Measurements from ENCODE around the gene AK1. TPM values are rescaled to one million over a fixed set of nuclear protein-coding genes. Genes with fewer than 3 reads are reported as not detected.

AK1 gene
- total and polyA plus RNA-seq, 2 of the 13 experiments (the other 11 are each of a cell fraction or from before 2014, with no cell fraction given), result 19.1 to 32.8 TPM

- TF ChIP-seq SALL1 (CRISPR knock-in tag; IDR thresholded peaks at IDR 0.05), result peak; percentile 23; the same call in 1 of the 2 replicates
- TF ChIP-seq ZNF574 (CRISPR knock-in tag; IDR thresholded peaks at IDR 0.05), result peak; percentile 48; the same call in 1 of the 2 replicates
- TF ChIP-seq MAFG (CRISPR knock-in tag; IDR thresholded peaks at IDR 0.05), result peak; percentile 85
- TF ChIP-seq FOXA1 (IDR thresholded peaks at IDR 0.05), result no peak
- 0 out of 2 replicates have a peak, but pooled peaks have one; percentile 30 for TF ChIP-seq FOXA1 (CRISPR knock-in tag; IDR thresholded peaks at IDR 0.05)
- no peak for TF ChIP-seq NAIF1 (CRISPR knock-in tag; IDR thresholded peaks at IDR 0.05; ENCODE audit: borderline replicate concordance)
- peak; percentile 93 for TF ChIP-seq ZNF768 (CRISPR knock-in tag; IDR thresholded peaks at IDR 0.05)
- no peak for TF ChIP-seq ZNF317 (CRISPR knock-in tag; IDR thresholded peaks at IDR 0.05)
- peak; percentile 49; the same call in 1 of the 2 replicates for TF ChIP-seq ELF3 (CRISPR knock-in tag; IDR thresholded peaks at IDR 0.05)
- TF ChIP-seq MZF1 (CRISPR knock-in tag; IDR thresholded peaks at IDR 0.05; ENCODE audit: borderline replicate concordance), result 0 out of 2 replicates have a peak, but pooled peaks have one; percentile 35
- TF ChIP-seq MAX (IDR thresholded peaks at IDR 0.05), result peak; percentile 44; the same call in 1 of the 2 replicates
- TF ChIP-seq TBX2 (CRISPR knock-in tag; IDR thresholded peaks at IDR 0.05; ENCODE audit: borderline replicate concordance), result 0 out of 2 replicates have a peak, but pooled peaks have one; percentile 32
- peak; percentile 75; the same call in 1 of the 2 replicates for TF ChIP-seq RCOR2 (CRISPR knock-in tag; IDR thresholded peaks at IDR 0.05)
- 0 out of 2 replicates have a peak, but pooled peaks have one; percentile 39 for TF ChIP-seq ZBTB26 (CRISPR knock-in tag; IDR thresholded peaks at IDR 0.05; ENCODE audit: borderline replicate concordance)
- no peak for TF ChIP-seq FOXP1 (IDR thresholded peaks at IDR 0.05)
- TF ChIP-seq FOXP1 (CRISPR knock-in tag; IDR thresholded peaks at IDR 0.05), result 0 out of 2 replicates have a peak, but pooled peaks have one; percentile 9
- TF ChIP-seq ETV5 (CRISPR knock-in tag; IDR thresholded peaks at IDR 0.05; ENCODE audit: borderline replicate concordance), result peak; percentile 57; the same call in 1 of the 2 replicates
- peak; percentile 41; the same call in 1 of the 2 replicates for TF ChIP-seq ISL2 (CRISPR knock-in tag; IDR thresholded peaks at IDR 0.05)
- peak; percentile 31; the same call in 1 of the 2 replicates for TF ChIP-seq DRAP1 (CRISPR knock-in tag; IDR thresholded peaks at IDR 0.05)
- peak; percentile 48; the same call in 1 of the 2 replicates for TF ChIP-seq TBX3 (IDR thresholded peaks at IDR 0.05; ENCODE audit: borderline replicate concordance)
- peak; percentile 67; the same call in 1 of the 2 replicates for TF ChIP-seq HMG20A (CRISPR knock-in tag; IDR thresholded peaks at IDR 0.05; ENCODE audit: borderline replicate concordance)
- TF ChIP-seq KLF16 (CRISPR knock-in tag; IDR thresholded peaks at IDR 0.05), result peak in 1 of 2 experiments; percentile 48; a peak in 1 of 4 replicates
- TF ChIP-seq THAP11 (CRISPR knock-in tag; IDR thresholded peaks at IDR 0.05), result peak; percentile 55; the same call in 1 of the 2 replicates
- 0 out of 2 replicates have a peak, but pooled peaks have one; percentile 49 for TF ChIP-seq TGIF2 (CRISPR knock-in tag; IDR thresholded peaks at IDR 0.05)
- 0 out of 2 replicates have a peak, but pooled peaks have one; percentile 14 for TF ChIP-seq NCOA2 (CRISPR knock-in tag; IDR thresholded peaks at IDR 0.05)
- peak; percentile 25; the same call in 1 of the 2 replicates for TF ChIP-seq IKZF5 (CRISPR knock-in tag; IDR thresholded peaks at IDR 0.05)
- peak; percentile 33 for TF ChIP-seq TEAD3 (CRISPR knock-in tag; optimal IDR thresholded peaks at IDR 0.05; ENCODE audit: borderline replicate concordance)
These were observed 41.9 kb upstream of the AK1 start (continued) for GRCh38 chr9:127919253-127919815.

Measured in HepG2 (cell line).